Adrenal gland (tissue), 12 donors: Measurements from ENCODE around the gene DNAAF1. TPM values are rescaled to one million over a fixed set of nuclear protein-coding genes. Genes with fewer than 3 reads are reported as not detected.

ENCODE experiments used
- DNase-seq, 7 donors: peaks; one replicate each; pipeline ENCODE4 v3.0.0-alpha.2; 2019 to 2020
- H3K27ac ChIP-seq, 5 donors: fragments of 200-600 bp; sonication (generic) in 4 of 5; 1 replicate in 3 of 5; 2 replicates in 2 of 5; pipeline versions ENCODE4 v1.5.1 to v1.8.0; 2016 to 2020; ENCODE audit warnings: mild to moderate bottlenecking in 1 of 5
- H3K27me3 ChIP-seq: fragments of 200-600 bp; 2 replicates; pipeline ENCODE4 v1.8.0; 2021
- H3K36me3 ChIP-seq, 2 donors: fragments of 200-600 bp; replicated peaks in 1 of 2; 1 replicate in 1 of 2; 2 replicates in 1 of 2; pipeline versions ENCODE4 v1.5.1 to v1.8.0; 2018 to 2022
- H3K4me1 ChIP-seq, 2 donors: fragments of 200-600 bp; replicated peaks in 1 of 2; 1 replicate in 1 of 2; 2 replicates in 1 of 2; pipeline versions ENCODE4 v1.5.1 to v1.8.0; 2018 to 2021
- H3K4me3 ChIP-seq, 4 donors: fragments of 200-600 bp; sonication (generic) in 3 of 4; one replicate each; pipeline ENCODE4 v1.5.1; 2016 to 2018
- H3K9me3 ChIP-seq, 3 donors: fragments of 200-600 bp; sonication (generic) in 1 of 3; replicated peaks in 1 of 3; 1 replicate in 2 of 3; 2 replicates in 1 of 3; pipeline versions ENCODE4 v1.5.1 to v1.8.0; 2016 to 2021
- POLR2A ChIP-seq, 2 donors: fragments of 450-650 bp; IDR thresholded peaks; one replicate each; pipeline ENCODE4 v1.6.1; 2017; ENCODE audit warnings: antibody characterized with exemption in 2 of 2, mild to moderate bottlenecking in 2 of 2, moderate library complexity in 1 of 2
- WGBS, 4 donors: extraction: QIAGEN DNeasy Blood & Tissue Kit in 2 of 4; methylation state at CpG; one replicate each; pipeline versions ENCODE4 v1.1.5 to v1.1.7; 2013 to 2017; 5-methylcytosine and 5-hydroxymethylcytosine counted together
- intact Hi-C, 2 donors: fragments of 100-400 bp; cut with DNase I; formaldehyde crosslinking; loops; one replicate each; pipeline versions ENCODE4 v1.14.1 to v1.15.0; 2022 to 2023
- polyA plus RNA-seq, 3 donors: library from polyadenylated mRNA; stranded (reverse); fragments of 200-250 nt in 2 of 3; fragments of 350-450 nt in 1 of 3; fragmentation: Illumina TruSeq in 1 of 3; extraction: RNeasy Lipid Tissue Mini Kit (QIAGEN cat#74804) in 1 of 3; gene quantifications; one replicate each; pipeline ENCODE4 v1.2.3, GENCODE V29; 2013 to 2014
- total RNA-seq, 9 donors: library from RNA; depleted of rRNA in 4 of 9; stranded (reverse); fragments of >200 nt in 4 of 9; fragments of 120-200 nt in 1 of 9; fragmentation: NEBNext Ultra II Directional in 1 of 9; extraction: Animal tissue kit (Norgen Biotek cat#: 25700) in 1 of 9; gene quantifications; one replicate each; pipeline versions ENCODE4 v1.1.0 to v1.2.4, GENCODE V29; 2013 to 2023
- TF ChIP-seq, protein P1 (sequence below), 6 experiments: fragments of 450-650 bp in 4 of 6; fragments of 200-600 bp in 2 of 6; sonication (generic) in 1 of 6; IDR thresholded peaks; 1 replicate in 5 of 6; 2 replicates in 1 of 6; pipeline versions ENCODE4 v1.5.1 to v1.8.0; 2016 to 2021; ENCODE audit warnings: antibody characterized with exemption in 6 of 6, mild to moderate bottlenecking in 2 of 6, moderate library complexity in 1 of 6
- donor health status: healthy with polysubstance abuse.
- donor health status: Bipolar disorder and iron deficiency.
- donor health status: DM: yes; HTN: yes; CAD: no.
- donor health status: DM: no; HTN: no; CAD: no.
- donor health status: DM: no; HTN: no; CAD: no.
- donor health status: DM: yes; HTN: yes; CAD: no.

The DNAAF1 gene
- total and polyA plus RNA-seq, 12 donors = 0.67 to 17.9 (median 2.4) TPM

- no peak for DNase-seq
- TF ChIP-seq POLR2A (IDR thresholded peaks at IDR 0.05) = no peak
- TF ChIP-seq, protein P1, sequence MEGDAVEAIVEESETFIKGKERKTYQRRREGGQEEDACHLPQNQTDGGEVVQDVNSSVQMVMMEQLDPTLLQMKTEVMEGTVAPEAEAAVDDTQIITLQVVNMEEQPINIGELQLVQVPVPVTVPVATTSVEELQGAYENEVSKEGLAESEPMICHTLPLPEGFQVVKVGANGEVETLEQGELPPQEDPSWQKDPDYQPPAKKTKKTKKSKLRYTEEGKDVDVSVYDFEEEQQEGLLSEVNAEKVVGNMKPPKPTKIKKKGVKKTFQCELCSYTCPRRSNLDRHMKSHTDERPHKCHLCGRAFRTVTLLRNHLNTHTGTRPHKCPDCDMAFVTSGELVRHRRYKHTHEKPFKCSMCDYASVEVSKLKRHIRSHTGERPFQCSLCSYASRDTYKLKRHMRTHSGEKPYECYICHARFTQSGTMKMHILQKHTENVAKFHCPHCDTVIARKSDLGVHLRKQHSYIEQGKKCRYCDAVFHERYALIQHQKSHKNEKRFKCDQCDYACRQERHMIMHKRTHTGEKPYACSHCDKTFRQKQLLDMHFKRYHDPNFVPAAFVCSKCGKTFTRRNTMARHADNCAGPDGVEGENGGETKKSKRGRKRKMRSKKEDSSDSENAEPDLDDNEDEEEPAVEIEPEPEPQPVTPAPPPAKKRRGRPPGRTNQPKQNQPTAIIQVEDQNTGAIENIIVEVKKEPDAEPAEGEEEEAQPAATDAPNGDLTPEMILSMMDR (IDR thresholded peaks at IDR 0.05) = no peak
- Histone ChIP-seq H3K9me3 (no peaks in the 10 kb centered on the region), H3K27me3 (no peaks in the 10 kb centered on the region), H3K27ac (peak overlapping the region in 1 of 5 donors; percentile 34), H3K36me3 (peaks cover 0 to 6% of the 10 kb centered on the region in 2 donors), H3K4me1 (peaks cover 13 to 28% of the 10 kb centered on the region in 2 donors), H3K4me3 (no peak overlapping the region)
- intact Hi-C loops = no loop called here
- 85 to 88% (median 86%) methylated on average over 13 of the region's 13 CpGs for WGBS, 4 donors
Measured at GRCh38 chr16:84105948-84106740, 39.0 kb upstream of the DNAAF1 start.

- no peaks in the 10 kb centered on the region for H3K27me3 ChIP-seq
- WGBS, 4 donors = 78 to 88% (median 83%) methylated on average over 1 to 2 of the region's 2 CpGs
Measured at GRCh38 chr16:84107921-84108320, 37.2 kb upstream of the DNAAF1 start.

DNA sequence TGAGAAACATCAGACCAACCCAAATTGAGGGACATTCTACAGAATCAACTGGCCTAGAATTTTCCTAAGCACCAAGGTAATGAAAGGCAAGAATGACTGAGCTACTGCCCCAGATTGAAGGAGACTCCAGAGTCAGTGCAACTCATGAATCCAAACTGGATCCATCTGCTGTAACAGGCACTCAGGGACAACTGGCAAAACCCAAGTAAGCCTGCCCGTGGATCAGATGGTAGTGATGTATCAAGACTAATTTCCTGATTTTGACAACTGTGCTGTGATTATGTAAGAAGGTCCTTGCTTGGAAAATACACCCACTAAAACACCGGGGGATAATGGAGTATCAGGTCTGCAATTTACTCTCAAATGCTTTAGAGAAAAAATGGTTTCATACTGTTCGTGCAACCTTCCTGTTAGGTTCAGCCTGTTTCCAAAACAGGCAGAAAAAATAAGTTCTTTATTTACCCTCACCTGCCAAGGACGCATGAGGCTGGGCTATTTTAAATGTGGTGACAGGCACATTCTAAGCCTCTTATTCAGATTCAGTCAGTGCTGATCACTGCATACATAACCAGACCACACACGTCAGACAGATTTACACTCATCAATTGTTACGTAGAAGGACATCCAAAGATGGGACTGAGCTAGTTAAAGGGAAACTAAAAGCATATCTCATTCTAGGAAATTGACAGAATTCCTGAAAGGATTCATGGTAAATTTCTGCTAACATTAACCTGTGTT is 35.3 kb upstream of the DNAAF1 start:
- Histone ChIP-seq H3K9me3 (no peaks in the 10 kb centered on the region), H3K36me3 (no peaks in the 10 kb centered on the region), H3K27me3 (no peaks in the 10 kb centered on the region), H3K4me1 (peaks cover 13 to 25% of the 10 kb centered on the region in 2 donors), H3K4me3 (no peak overlapping the region), H3K27ac (peak overlapping the region in 4 of 5 donors; percentile 18 to 59 (median 41))
- DNase-seq = peak in 2 of 7 donors; percentile 23 to 49
- intact Hi-C loops = no loop called here
- TF ChIP-seq, protein P1 (IDR thresholded peaks at IDR 0.05) = no peak
- peak in 1 of 2 donors; percentile 11 for TF ChIP-seq POLR2A (IDR thresholded peaks at IDR 0.05)
- 23 to 36% (median 31%) methylated on average over 6 of the region's 6 CpGs for WGBS, 4 donors

More at GRCh38 chr16:84107921-84108320, 37.2 kb upstream of the DNAAF1 start:
- intact Hi-C loops = no loop called here
- no peak for DNase-seq
- H3K9me3 ChIP-seq = no peaks in the 10 kb centered on the region
- no peak for TF ChIP-seq POLR2A (IDR thresholded peaks at IDR 0.05)
- TF ChIP-seq, protein P1 (IDR thresholded peaks at IDR 0.05) = no peak
- no peaks in the 10 kb centered on the region for H3K36me3 ChIP-seq
- peak overlapping the region in 1 of 5 donors; percentile 51 for H3K27ac ChIP-seq
- no peak overlapping the region for H3K4me3 ChIP-seq
- peaks cover 13 to 28% of the 10 kb centered on the region in 2 donors for H3K4me1 ChIP-seq

- H3K4me1 ChIP-seq = peaks cover 15 to 31% of the 10 kb centered on the region in 2 donors
- H3K27me3 ChIP-seq = no peaks in the 10 kb centered on the region
- H3K9me3 ChIP-seq = no peaks in the 10 kb centered on the region
- no peak overlapping the region for H3K4me3 ChIP-seq
- intact Hi-C loops = no loop called here
- 81 to 88% (median 82%) methylated on average over 3 of the region's 3 CpGs for WGBS, 4 donors
- peak overlapping the region in 1 of 5 donors; percentile 51 for H3K27ac ChIP-seq
- no peak for DNase-seq
- TF ChIP-seq POLR2A (IDR thresholded peaks at IDR 0.05) = no peak
- TF ChIP-seq, protein P1 (IDR thresholded peaks at IDR 0.05) = no peak
- H3K36me3 ChIP-seq = no peaks in the 10 kb centered on the region
Measured at GRCh38 chr16:84110527-84110926, 34.6 kb upstream of the DNAAF1 start.
